DND-41 (cell line): ENCODE data around the gene JPH3.

Experiments
- ATAC-seq: fragments of 200-7000 bp; cut with Tn5 transposase; 3 replicates; pipeline ENCODE4 v1.9.1; 2021; ENCODE audit warnings: low read depth; ENCODE audit not compliant: insufficient read depth
- DNase-seq: peaks from one replicate; pipeline ENCODE4 v3.0.0-alpha.2; 2020
- H2AFZ ChIP-seq: 2 replicates; pipeline ENCODE4 v1.6.0; 2012; ENCODE audit warnings: low read depth, low read length
- H3K27ac ChIP-seq: 2 replicates; pipeline ENCODE4 v1.5.1; 2012; ENCODE audit warnings: low read length, inconsistent platforms
- H3K27me3 ChIP-seq: fragments of 200-600 bp; sonication (generic); 2 replicates; pipeline ENCODE4 v1.6.0; 2012; ENCODE audit warnings: low read length, mild to moderate bottlenecking, inconsistent platforms; ENCODE audit not compliant: insufficient read depth, poor library complexity
- H3K36me3 ChIP-seq: 2 replicates; pipeline ENCODE4 v1.5.1; 2012; ENCODE audit warnings: low read length, inconsistent platforms; ENCODE audit not compliant: insufficient read depth
- H3K4me1 ChIP-seq: 2 replicates; pipeline ENCODE4 v1.5.1; 2012; ENCODE audit warnings: mild to moderate bottlenecking, low read length; ENCODE audit not compliant: insufficient read depth
- H3K4me2 ChIP-seq: 2 replicates; pipeline ENCODE4 v1.6.0; 2012; ENCODE audit warnings: mild to moderate bottlenecking, moderate library complexity, low read length, inconsistent platforms; ENCODE audit not compliant: insufficient read depth
- H3K4me3 ChIP-seq, 2 experiments: fragments of 200-600 bp in 1 of 2; shearing (Covaris generic) in 1 of 2; 2 replicates each; pipeline ENCODE4 v1.5.1; 2012 to 2016; ENCODE audit warnings: inconsistent platforms in 2 of 2, low read length in 2 of 2, mild to moderate bottlenecking in 2 of 2, low read depth in 1 of 2, moderate library complexity in 1 of 2
- H3K79me2 ChIP-seq: 2 replicates; pipeline ENCODE4 v1.6.0; 2012; ENCODE audit warnings: low read length, inconsistent platforms; ENCODE audit not compliant: insufficient read depth
- H3K9ac ChIP-seq: 2 replicates; pipeline ENCODE4 v1.6.0; 2012; ENCODE audit warnings: low read depth, mild to moderate bottlenecking, inconsistent platforms, low read length, moderate library complexity
- H3K9me3 ChIP-seq: 2 replicates; pipeline ENCODE4 v1.5.1; 2012; ENCODE audit warnings: low read length, moderate library complexity, mild to moderate bottlenecking, inconsistent platforms; ENCODE audit not compliant: insufficient read depth, severe bottlenecking
- H4K20me1 ChIP-seq: 2 replicates; pipeline ENCODE4 v1.6.0; 2012; ENCODE audit warnings: low read length; ENCODE audit not compliant: insufficient read depth
- CTCF ChIP-seq: IDR thresholded peaks from 2 replicates; pipeline ENCODE4 v1.5.1; 2012; ENCODE audit warnings: borderline replicate concordance, low read length, moderate library complexity, mild to moderate bottlenecking; ENCODE audit not compliant: poor library complexity, severe bottlenecking; ENCODE audit errors: extremely low read depth
- EZH2 ChIP-seq: IDR thresholded peaks from 3 replicates; pipeline ENCODE4 v1.6.1; 2012; ENCODE audit warnings: borderline replicate concordance, low read depth, mild to moderate bottlenecking, moderate library complexity, low read length, inconsistent platforms; ENCODE audit not compliant: severe bottlenecking

Gene JPH3

GRCh38 chr16:87584975-87585374 lies 17.3 kb upstream of the JPH3 start:
- Histone ChIP-seq H2AFZ (no peak overlapping the region), H3K9ac (no peak overlapping the region), H3K4me2 (no peak overlapping the region), H4K20me1 (0 out of 2 replicates have a peak, but pooled peaks cover 4% of the 10 kb centered on the region), H3K27me3 (no peaks in the 10 kb centered on the region), H3K9me3 (no peaks in the 10 kb centered on the region), H3K27ac (no peak overlapping the region), H3K79me2 (no peaks in the 10 kb centered on the region), H3K4me3 (no peak overlapping the region), H3K4me1 (no peaks in the 10 kb centered on the region), H3K36me3 (no peaks in the 10 kb centered on the region)
- no peak for TF ChIP-seq CTCF
- TF ChIP-seq EZH2: no peak
- no peak for DNase-seq
- no peak for ATAC-seq

- Histone ChIP-seq H3K9me3 (no peaks in the 10 kb centered on the region), H2AFZ (no peak overlapping the region), H3K79me2 (no peaks in the 10 kb centered on the region), H3K4me2 (no peak overlapping the region), H3K9ac (no peak overlapping the region), H3K27me3 (no peaks in the 10 kb centered on the region), H4K20me1 (0 out of 2 replicates have a peak, but pooled peaks cover 4% of the 10 kb centered on the region), H3K4me1 (no peaks in the 10 kb centered on the region), H3K27ac (no peak overlapping the region), H3K36me3 (no peaks in the 10 kb centered on the region), H3K4me3 (no peak overlapping the region)
- no peak for ATAC-seq
- no peak for DNase-seq
- no peak for TF ChIP-seq EZH2
- no peak for TF ChIP-seq CTCF
Measured at GRCh38 chr16:87585442-87586200, 16.7 kb upstream of the JPH3 start.

GRCh38 chr16:87586201-87586782 lies 16.0 kb upstream of the JPH3 start:
- H3K9me3 ChIP-seq: no peaks in the 10 kb centered on the region
- H3K9ac ChIP-seq: no peak overlapping the region
- H3K4me3 ChIP-seq: no peak overlapping the region
- H3K36me3 ChIP-seq: no peaks in the 10 kb centered on the region
- DNase-seq (no peak), ATAC-seq (no peak)
- H4K20me1 ChIP-seq: 0 out of 2 replicates have a peak, but pooled peaks cover 4% of the 10 kb centered on the region
- no peak overlapping the region for H3K27ac ChIP-seq
- H3K4me2 ChIP-seq: no peak overlapping the region
- no peaks in the 10 kb centered on the region for H3K27me3 ChIP-seq
- TF ChIP-seq EZH2 (no peak), CTCF (no peak)
- no peaks in the 10 kb centered on the region for H3K4me1 ChIP-seq
- no peak overlapping the region for H2AFZ ChIP-seq
- H3K79me2 ChIP-seq: no peaks in the 10 kb centered on the region
